ENCODE measurements around the gene SLC37A4. TPM values are rescaled to one million over a fixed set of nuclear protein-coding genes. Genes with fewer than 3 reads are reported as not detected.

Gene SLC37A4
- total RNA-seq, 2 experiments from 2014 or later, result 26.0 to 26.5 TPM

Small RNAs within 50 kb of the gene (microRNA-seq; reads per million reads assigned to microRNA genes)
- gene MIR3656, result not detected

Other genes with a start within 250 kb of the SLC37A4 start
- 100 to 1,000 TPM; 127 to 153 TPM for gene DDX6, start 239.7 kb downstream of the SLC37A4 start, total RNA-seq
- under 1 TPM in 1 of 2 experiments, not detected in 1; 0.30 TPM for gene CXCR5, start 147.0 kb downstream of the SLC37A4 start, total RNA-seq
- gene BCL9L, start 105.0 kb downstream of the SLC37A4 start, total RNA-seq, result 10 to 100 TPM; 33.9 to 44.0 TPM
- not detected for gene UPK2, start 74.6 kb downstream of the SLC37A4 start, total RNA-seq
- gene FOXR1, start 59.1 kb downstream of the SLC37A4 start, total RNA-seq, result not detected
- 10 to 100 TPM; 43.4 to 47.1 TPM for gene CENATAC, start 32.7 kb downstream of the SLC37A4 start, total RNA-seq
- 1,000 to 10,000 TPM in 1 of 2 experiments, 100 to 1,000 TPM in 1; 945 to 1,070 TPM for gene RPS25, start 12.5 kb downstream of the SLC37A4 start, total RNA-seq
- gene TRAPPC4, start 12.1 kb downstream of the SLC37A4 start, total RNA-seq, result 10 to 100 TPM; 73.9 to 91.5 TPM
- gene HYOU1, start 26.3 kb upstream of the SLC37A4 start, total RNA-seq, result 100 to 1,000 TPM; 108 to 163 TPM
- 10 to 100 TPM; 30.1 to 31.2 TPM for gene VPS11, start 36.9 kb upstream of the SLC37A4 start, total RNA-seq
- gene HMBS, start 54.0 kb upstream of the SLC37A4 start, total RNA-seq, result 10 to 100 TPM; 26.6 to 36.7 TPM
- gene DPAGT1, start 71.0 kb upstream of the SLC37A4 start, total RNA-seq, result 10 to 100 TPM; 65.1 to 77.1 TPM
- gene C2CD2L, start 76.5 kb upstream of the SLC37A4 start, total RNA-seq, result 10 to 100 TPM; 30.6 to 35.1 TPM
- gene HINFP, start 90.7 kb upstream of the SLC37A4 start, total RNA-seq, result 10 to 100 TPM; 40.4 to 43.0 TPM
- gene ABCG4, start 118.2 kb upstream of the SLC37A4 start, total RNA-seq, result not detected
- gene NLRX1, start 137.8 kb upstream of the SLC37A4 start, total RNA-seq, result 10 to 100 TPM; 21.2 to 22.2 TPM
- gene NHERF4, start 154.6 kb upstream of the SLC37A4 start, total RNA-seq, result under 1 TPM; 0.19 to 0.35 TPM
- gene CBL, start 175.5 kb upstream of the SLC37A4 start, total RNA-seq, result 10 to 100 TPM; 40.0 to 49.2 TPM